Hindlimb muscle (tissue), 1 donor: ENCODE measurements around the gene ALDH1A3. TPM values are rescaled to one million over a fixed set of nuclear protein-coding genes. Genes with fewer than 3 reads are reported as not detected.

Source experiments
- DNase-seq: peaks from one replicate; pipeline ENCODE4 v3.0.0-alpha.2; 2013
- polyA plus RNA-seq: library from polyadenylated mRNA; unstranded; fragments of 120-200 nt; gene quantifications from one replicate; pipeline ENCODE4 v1.2.1, GENCODE V29; 2013; ENCODE audit not compliant: insufficient read length

The ALDH1A3 gene
- polyA plus RNA-seq, 1 donor: 10.9 TPM

- DNase-seq: no peak
Observed at GRCh38 chr15:100958326-100959065, 78.9 kb downstream of the ALDH1A3 start.

- DNase-seq: no peak
Observed at GRCh38 chr15:100959066-100960050, 79.7 kb downstream of the ALDH1A3 start.

Other genes starting within 250 kb of the ALDH1A3 start
- 6.1 TPM for gene LRRK1, start 39.5 kb downstream of the ALDH1A3 start, polyA plus RNA-seq